ENCODE data around the gene PACS2. TPM values are rescaled to one million over a fixed set of nuclear protein-coding genes. Genes with fewer than 3 reads are reported as not detected.

PACS2 gene
- total and polyA plus RNA-seq, 2 donors (not counting 3 experiments of a cell fraction or from before 2014, with no cell fraction given) = 52.7 to 86.3 TPM

- DNase-seq (ENCODE audit: low read depth, low spot score) (no peak), FAIRE-seq (no peak)
- Histone ChIP-seq H4K20me1 (replicated peaks; ENCODE audit: control insufficient read depth, extremely low read depth, insufficient read depth, low read length) (no peaks in the 10 kb centered on the region), H3K4me2 (ENCODE audit: insufficient read depth, low read length) (no peak overlapping the region), H3K27me3 (ENCODE audit: control insufficient read depth in 2 of 2, insufficient read depth in 2 of 2, low read length in 2 of 2) (no peaks in the 10 kb centered on the region), H3K9me3 (replicated peaks; ENCODE audit: control insufficient read depth, insufficient read depth, low read length) (no peaks in the 10 kb centered on the region), H3K9ac (replicated peaks; ENCODE audit: extremely low read depth, insufficient read depth, low read length) (no peak overlapping the region), H3K4me1 (ENCODE audit: control insufficient read depth, extremely low read depth, insufficient read depth, low read length) (no peaks in the 10 kb centered on the region), H3K4me3 (replicated peaks in 1 of 3; ENCODE audit: insufficient read depth in 1 of 3, low read depth in 1 of 3, low read length in 3 of 3) (no peak overlapping the region), H3K36me3 (ENCODE audit: control insufficient read depth in 2 of 2, extremely low read depth in 1 of 2, insufficient read depth in 2 of 2, low read length in 2 of 2) (no peaks in the 10 kb centered on the region), H3K79me2 (ENCODE audit: control insufficient read depth, insufficient read depth, low read length) (no peaks in the 10 kb centered on the region), H3K27ac (ENCODE audit: insufficient read depth, low read depth, low read length) (no peak overlapping the region), H3K9me1 (replicated peaks; ENCODE audit: control insufficient read depth, extremely low read depth, insufficient read depth, low read length) (no peaks in the 10 kb centered on the region), H2AFZ (ENCODE audit: low read depth, low read length) (no peak overlapping the region)
- ChIA-PET CTCF (no interaction called here), POLR2A (no interaction called here)
- TF ChIP-seq MAX (IDR thresholded peaks at IDR 0.05; ENCODE audit: insufficient read depth, insufficient read length) (no peak), FOS (IDR thresholded peaks at IDR 0.05; ENCODE audit: borderline replicate concordance, insufficient read depth, low read length) (no peak), CTCF (IDR thresholded peaks at IDR 0.05; ENCODE audit: extremely low read depth in 1 of 2, insufficient read depth in 1 of 2, low read depth in 1 of 2, low read length in 2 of 2) (no peak), POLR2A (IDR thresholded peaks at IDR 0.05; ENCODE audit: low read depth, low read length) (no peak)
- no TSS peak for BruUV-seq (replicated peaks)
- dilution Hi-C loops (cut with MboI; ENCODE audit: extremely low pct_ligation_motif_present, low sequenced_read_pairs) (no loop called here), intact Hi-C loops (cut with micrococcal nuclease) (loop anchor here (10.0 kb wide), 2 partner anchors 61 to 109 kb away; partner anchors contain the start of genes BTBD6 and MTA1)
Observed at GRCh38 chr14:105305791-105306190, 8.8 kb upstream of the PACS2 start.

- Histone ChIP-seq H3K27me3 (ENCODE audit: control insufficient read depth in 2 of 2, insufficient read depth in 2 of 2, low read length in 2 of 2) (no peaks in the 10 kb centered on the region), H3K79me2 (ENCODE audit: control insufficient read depth, insufficient read depth, low read length) (no peaks in the 10 kb centered on the region), H3K9ac (replicated peaks; ENCODE audit: extremely low read depth, insufficient read depth, low read length) (no peak overlapping the region), H3K9me3 (replicated peaks; ENCODE audit: control insufficient read depth, insufficient read depth, low read length) (no peaks in the 10 kb centered on the region), H3K36me3 (ENCODE audit: control insufficient read depth in 2 of 2, extremely low read depth in 1 of 2, insufficient read depth in 2 of 2, low read length in 2 of 2) (no peaks in the 10 kb centered on the region), H3K9me1 (replicated peaks; ENCODE audit: control insufficient read depth, extremely low read depth, insufficient read depth, low read length) (no peaks in the 10 kb centered on the region), H3K27ac (ENCODE audit: insufficient read depth, low read depth, low read length) (no peak overlapping the region), H3K4me1 (ENCODE audit: control insufficient read depth, extremely low read depth, insufficient read depth, low read length) (no peaks in the 10 kb centered on the region), H2AFZ (ENCODE audit: low read depth, low read length) (no peak overlapping the region), H3K4me2 (ENCODE audit: insufficient read depth, low read length) (no peak overlapping the region), H3K4me3 (replicated peaks in 1 of 3; ENCODE audit: insufficient read depth in 1 of 3, low read depth in 1 of 3, low read length in 3 of 3) (no peak overlapping the region), H4K20me1 (replicated peaks; ENCODE audit: control insufficient read depth, extremely low read depth, insufficient read depth, low read length) (no peaks in the 10 kb centered on the region)
- DNase-seq (ENCODE audit: low read depth, low spot score) (no peak), FAIRE-seq (no peak)
- BruUV-seq (replicated peaks) = no TSS peak
- ChIA-PET CTCF (no interaction called here), POLR2A (no interaction called here)
- dilution Hi-C loops (cut with MboI; ENCODE audit: extremely low pct_ligation_motif_present, low sequenced_read_pairs) (no loop called here), intact Hi-C loops (cut with micrococcal nuclease) (loop anchor here (10.0 kb wide), 2 partner anchors 62 to 108 kb away; partner anchors contain the start of genes BTBD6 and MTA1)
- no peak for TF ChIP-seq MYC (IDR thresholded peaks at IDR 0.05; ENCODE audit: low read depth, low read length)
- no peak for TF ChIP-seq JUN (IDR thresholded peaks at IDR 0.05; ENCODE audit: borderline replicate concordance, insufficient read depth, insufficient read length, low read depth)
- no peak for TF ChIP-seq CTCF (IDR thresholded peaks at IDR 0.05; ENCODE audit: extremely low read depth in 1 of 2, insufficient read depth in 1 of 2, low read depth in 1 of 2, low read length in 2 of 2)
- TF ChIP-seq GATA2 (IDR thresholded peaks at IDR 0.05; ENCODE audit: insufficient read depth, insufficient read length, low read depth, low read length) = no peak
- TF ChIP-seq FOS (IDR thresholded peaks at IDR 0.05; ENCODE audit: borderline replicate concordance, insufficient read depth, low read length) = no peak
- no peak for TF ChIP-seq MAX (IDR thresholded peaks at IDR 0.05; ENCODE audit: insufficient read depth, insufficient read length)
- TF ChIP-seq POLR2A (IDR thresholded peaks at IDR 0.05; ENCODE audit: low read depth, low read length) = no peak
- no peak for TF ChIP-seq EZH2 (IDR thresholded peaks at IDR 0.05; ENCODE audit: borderline replicate concordance, low read depth, low read length, severe bottlenecking)
- TF ChIP-seq POLR2AphosphoS5 (IDR thresholded peaks at IDR 0.05; ENCODE audit: insufficient read depth, low read depth, low read length) = no peak
Observed at GRCh38 chr14:105307052-105307727, 7.4 kb upstream of the PACS2 start.
